Measurements from ENCODE around the gene ABL2.
"Not testable (repeated sequence)": the region's sequence is repeated elsewhere in the genome, so short reads cannot be mapped to it uniquely, and the experiment has no call there.

Gene ABL2

DNA sequence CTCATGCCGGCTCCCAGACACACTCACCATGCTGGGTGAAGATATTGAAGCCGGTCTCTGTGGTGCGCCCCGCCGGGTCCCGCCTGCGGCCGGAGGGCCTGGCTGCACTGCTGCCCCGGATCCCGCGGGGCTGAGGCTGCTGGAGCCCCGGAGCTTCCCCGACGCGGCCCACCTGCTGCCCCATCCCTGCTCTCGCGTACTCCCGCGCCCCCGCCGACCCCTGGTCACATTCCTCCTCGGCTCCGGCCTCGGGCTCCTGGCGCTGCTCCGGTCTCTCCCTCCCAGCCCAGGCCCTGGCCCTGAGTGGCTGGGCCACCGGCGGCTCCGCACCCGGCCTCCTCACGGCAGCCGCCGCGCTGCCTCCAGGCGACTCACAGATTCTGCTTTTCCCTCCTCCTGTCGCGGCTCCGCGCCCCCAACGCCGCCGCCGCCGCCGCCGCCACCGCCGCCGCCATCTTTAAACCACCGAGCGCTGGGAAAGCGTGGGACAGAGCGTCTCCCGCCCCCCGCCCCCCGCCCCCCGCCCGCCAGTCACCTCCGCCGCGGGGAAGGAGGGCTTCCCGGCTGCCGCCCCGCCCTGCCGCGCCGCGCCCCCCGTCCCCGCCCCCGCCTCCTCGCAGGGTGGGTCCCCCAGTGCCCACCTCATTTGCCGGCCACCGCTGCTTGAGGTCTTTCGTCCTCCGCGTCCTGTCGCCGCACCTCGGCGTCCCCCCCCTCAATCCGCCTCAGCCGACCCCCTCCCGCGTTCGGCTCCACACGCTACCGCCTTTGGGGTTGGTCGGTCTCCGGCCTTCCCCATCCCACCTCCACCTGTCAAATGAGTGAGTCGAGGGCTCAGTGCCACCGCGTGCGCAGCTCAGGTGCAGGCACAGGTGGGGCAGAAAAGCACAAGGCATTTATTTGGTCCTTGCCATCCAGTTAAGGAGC, at the start of gene ABL2:
Gene ABL2 (minus strand): TSS at position 464 of the 927 bp plus-strand sequence. CDS start 280 bp downstream, at position 184.
- DNase-seq (ENCODE audit: low spot score) = peak; percentile 81

DNA sequence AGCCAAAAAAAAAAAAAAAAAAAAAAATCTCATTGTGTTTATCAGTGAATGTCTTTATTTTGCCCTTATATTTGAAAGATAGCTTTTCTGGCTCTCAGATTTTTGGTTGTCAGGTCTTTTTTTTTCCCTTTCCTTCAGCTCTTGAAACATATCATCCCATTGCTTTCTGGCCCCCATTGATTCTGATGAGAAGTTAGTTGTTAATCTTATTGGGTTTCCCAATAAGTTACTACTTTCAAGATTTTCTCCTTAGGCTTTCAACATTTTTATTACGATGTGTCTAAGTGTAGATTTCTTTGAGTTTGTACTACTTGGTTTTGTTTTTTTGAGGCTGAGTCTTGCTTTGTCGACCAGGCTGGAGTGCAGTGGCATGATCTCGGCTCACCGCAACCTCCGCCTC, 49.4 kb upstream of the ABL2 start:
- DNase-seq (ENCODE audit: low spot score) = no peak

DNA sequence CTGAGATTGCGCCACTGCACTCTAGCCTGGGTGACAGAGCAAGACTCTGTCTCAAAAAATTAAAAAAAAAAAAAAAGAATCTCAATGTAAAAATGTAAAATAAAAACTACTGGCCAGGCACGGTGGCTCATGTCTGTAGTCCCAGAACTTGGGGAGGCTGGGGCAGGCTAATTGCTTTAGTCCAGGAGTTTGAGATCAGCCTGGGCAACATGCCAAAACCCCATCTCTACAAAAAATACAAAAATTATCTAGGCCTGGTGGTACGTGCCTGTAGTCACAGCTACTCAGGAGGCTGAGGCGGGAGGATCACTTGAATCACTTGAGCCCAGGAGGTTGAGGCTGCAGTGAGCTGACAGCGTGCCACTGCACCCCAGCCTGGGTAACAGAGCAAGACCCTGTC, 44.9 kb upstream of the ABL2 start:
- not testable (repeated sequence) for DNase-seq (ENCODE audit: low spot score)

DNA sequence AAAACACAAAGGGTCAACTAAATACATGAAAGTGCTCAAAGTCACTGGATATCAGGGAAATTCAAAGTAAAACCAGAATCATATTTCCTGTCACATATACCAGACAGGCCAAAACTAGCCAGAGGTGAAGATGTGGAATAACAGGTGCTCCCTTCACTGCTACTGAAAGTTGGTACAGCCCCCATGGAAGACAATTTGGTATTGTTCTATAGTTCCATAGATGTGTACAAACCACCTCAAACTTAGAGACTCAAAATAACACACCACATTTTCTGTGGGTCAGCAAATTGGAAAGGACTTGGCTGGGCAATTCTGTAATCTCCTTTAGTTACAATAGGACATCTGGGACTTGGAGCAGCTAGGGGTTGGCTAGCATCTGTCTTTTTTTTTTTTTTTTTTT, 39.6 kb upstream of the ABL2 start:
- no peak for DNase-seq (ENCODE audit: low spot score)

DNA sequence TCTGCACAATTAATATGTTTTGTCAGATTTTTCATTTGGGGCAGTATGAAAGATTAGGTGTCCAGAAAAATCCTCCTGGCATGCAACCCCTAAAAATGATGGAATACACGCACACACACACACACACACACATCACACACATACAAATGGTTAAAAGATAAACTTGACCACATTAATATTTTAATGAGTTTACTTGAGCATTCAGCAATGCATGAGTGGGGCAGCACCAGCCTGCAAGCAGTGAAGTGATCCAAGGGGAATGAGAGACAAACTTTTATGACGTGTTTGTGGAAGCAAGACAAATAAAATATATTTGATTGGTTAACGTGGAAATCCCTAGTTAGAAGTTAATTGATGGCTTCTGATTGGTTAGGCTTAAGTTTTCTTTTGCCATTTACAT, 35.0 kb upstream of the ABL2 start:
- no peak for DNase-seq (ENCODE audit: low spot score)

DNA sequence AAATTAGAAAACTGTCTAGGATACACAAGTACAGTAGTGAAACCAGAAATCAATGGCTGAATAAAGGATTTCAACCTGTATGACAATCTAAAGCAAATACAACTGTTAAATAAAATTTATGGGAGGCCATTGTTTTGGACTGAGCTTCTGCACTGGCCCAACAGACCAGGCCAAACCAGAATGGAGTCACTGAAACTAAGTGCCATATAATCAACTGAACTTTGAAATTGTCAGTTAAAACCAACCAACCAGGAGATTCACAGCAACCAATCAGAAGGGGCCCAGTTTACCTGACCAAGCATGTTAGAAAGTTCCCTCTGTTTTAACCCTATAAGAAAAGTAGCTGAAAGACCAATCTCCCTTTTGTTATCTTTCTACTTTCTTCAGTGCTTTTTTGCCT, 33.6 kb upstream of the ABL2 start:
- DNase-seq (ENCODE audit: low spot score) = no peak

DNA sequence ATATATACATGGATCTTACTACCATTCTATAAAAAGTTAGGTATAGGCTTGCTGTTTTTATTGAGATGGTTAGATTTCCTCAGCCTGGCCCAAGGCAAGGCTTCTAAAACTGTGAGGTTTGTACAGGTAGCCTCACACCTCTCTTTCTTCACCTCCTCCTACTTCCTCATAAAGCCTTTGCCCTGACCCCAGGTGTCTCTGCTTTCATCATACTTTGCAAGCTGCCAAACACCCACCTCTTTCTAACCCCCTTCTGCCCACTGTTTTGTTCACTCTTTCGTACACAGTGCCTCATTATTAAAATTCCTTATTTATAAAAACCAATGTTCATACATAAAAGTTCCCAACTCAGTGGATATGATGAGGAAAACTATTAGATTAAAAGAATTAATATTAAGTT, 32.7 kb upstream of the ABL2 start:
- no peak for DNase-seq (ENCODE audit: low spot score)

DNA sequence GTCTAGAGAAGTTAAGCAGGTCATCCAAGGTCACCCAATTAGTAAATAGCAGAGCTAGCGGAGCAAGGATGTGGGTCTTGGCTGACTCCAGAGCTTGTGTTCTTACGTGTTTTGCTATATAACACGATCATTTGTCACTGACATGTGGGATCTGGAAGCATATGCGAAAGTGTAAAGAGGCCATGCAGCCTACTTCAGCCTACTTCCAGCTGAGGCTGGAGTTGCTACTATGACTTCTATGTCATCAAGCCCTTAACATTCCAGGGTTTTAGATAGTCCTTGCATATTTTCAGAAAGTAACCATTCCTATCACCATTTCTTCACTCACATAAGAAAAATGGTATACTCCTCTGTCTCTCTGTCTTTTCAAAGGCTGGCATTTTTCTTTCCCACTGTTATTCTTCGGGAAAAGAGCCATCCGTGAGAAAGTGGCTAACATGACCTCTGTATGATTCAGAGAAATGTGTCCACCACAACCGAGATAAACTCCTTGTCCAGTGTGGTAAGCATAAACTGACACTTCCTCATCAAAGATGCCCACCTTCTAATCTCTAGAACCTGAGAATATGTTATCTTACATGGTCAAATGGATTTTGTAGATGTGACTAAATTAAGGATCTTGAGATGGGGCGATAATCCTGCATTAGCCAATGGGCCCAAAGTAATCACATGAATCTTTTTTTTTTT, 24.0 kb upstream of the ABL2 start:
- DNase-seq (ENCODE audit: low spot score) = no peak

DNA sequence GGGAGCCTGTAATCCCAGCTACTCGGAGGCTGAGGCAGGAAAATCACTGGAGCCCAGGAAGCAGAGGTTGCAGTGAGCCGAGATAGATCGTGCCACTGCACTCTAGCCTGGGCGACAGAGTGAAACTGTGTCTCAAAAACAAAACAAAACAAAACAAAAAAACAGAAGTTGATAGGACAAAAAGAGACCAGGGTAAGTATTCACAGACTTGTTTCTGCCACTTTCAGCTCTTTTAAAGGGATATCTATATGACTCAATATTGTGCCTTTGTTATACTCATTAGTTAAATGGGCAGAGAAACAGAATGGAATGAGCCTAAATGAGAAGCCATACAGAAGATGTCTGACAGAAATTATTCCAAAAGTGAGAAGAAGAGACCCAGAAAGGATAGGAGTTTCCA, 23.1 kb upstream of the ABL2 start:
- DNase-seq (ENCODE audit: low spot score) = no peak

DNA sequence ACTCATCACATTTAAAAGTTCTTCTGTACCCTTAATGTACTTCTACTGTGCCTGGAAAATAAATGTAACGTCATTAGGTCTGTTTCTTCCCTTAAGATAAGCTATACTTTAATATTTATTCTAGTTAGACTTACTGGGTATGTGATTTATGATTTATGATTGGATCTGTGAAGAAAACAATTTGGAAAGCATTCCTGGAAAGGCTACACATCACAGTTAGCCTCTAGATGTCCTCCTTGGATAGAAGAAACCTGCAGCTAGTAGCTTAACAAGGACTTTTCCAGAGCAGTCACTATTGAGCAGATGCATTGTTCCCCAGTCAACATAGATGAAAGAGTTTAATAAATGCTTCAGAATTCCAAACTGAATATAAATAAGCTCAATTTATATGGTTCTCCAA, 22.2 kb upstream of the ABL2 start:
- peak; percentile 34 for DNase-seq (ENCODE audit: low spot score)

DNA sequence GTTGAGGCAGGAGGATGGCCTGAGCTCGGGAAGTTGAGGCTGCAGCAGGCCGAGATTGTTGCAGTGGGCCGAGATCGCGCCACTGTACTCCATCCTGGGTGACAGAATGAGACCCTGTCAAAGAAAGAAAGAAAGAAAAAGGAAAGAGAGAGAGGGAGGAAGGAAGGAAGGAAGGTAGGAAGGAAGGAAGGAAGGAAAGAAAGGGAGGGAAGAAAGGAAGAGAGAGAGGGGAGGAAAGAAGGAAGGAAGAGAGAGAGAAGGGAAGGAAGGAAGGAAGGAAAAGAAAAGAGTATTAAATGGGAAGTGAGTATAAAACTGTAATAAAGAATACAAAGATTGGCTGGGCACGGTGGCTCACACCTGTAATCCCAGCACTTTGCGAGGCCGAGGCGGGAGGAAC, 18.4 kb upstream of the ABL2 start:
- DNase-seq (ENCODE audit: low spot score) = no peak

DNA sequence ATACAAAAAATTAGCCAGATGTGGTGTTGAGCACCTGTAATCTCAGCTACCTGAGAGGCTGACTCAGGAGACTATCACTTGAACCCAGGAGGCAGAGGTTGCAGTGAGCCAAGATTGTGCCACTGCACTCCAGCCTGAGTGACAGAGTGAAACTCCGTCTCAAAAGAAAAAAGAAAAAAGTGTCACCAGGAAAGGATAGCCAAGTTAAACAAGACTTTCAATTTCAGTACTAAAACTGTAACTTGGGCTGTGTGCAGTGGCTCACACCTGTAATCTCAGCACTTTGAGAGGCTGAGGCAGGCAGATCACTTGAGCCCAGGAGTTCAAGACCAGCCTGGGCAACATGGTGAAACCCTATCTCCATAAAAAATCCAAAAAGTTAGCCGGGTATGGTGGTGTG, 15.9 kb upstream of the ABL2 start:
- not testable (repeated sequence) for DNase-seq (ENCODE audit: low spot score)

DNA sequence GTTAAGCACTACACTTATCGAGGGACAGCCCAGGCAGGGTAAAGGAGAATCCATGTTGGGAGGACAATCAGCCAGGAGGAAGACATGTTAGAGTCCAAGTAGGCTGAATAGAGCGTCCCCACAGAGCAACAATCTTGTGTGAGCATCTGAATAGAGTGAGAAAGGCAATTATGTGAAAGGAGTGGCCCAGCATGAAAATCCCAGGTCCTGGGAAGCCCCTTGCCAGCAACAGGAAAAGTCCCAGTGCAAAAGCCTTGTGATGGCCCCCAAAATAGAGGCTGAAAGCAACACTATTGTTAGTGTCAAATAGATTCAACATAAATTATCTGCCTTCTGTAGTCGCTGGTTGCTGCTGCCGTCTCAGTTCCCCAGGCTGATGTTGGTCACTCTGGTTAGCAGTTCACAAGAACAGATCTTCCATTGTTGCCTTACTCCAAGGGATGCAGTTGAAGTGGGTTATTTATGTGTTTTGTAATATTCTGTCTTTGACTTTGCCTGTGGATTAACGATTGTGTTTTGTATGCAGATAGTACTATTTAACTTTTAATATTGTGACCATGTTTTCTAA, 12.1 kb upstream of the ABL2 start:
- no peak for DNase-seq (ENCODE audit: low spot score)

DNA sequence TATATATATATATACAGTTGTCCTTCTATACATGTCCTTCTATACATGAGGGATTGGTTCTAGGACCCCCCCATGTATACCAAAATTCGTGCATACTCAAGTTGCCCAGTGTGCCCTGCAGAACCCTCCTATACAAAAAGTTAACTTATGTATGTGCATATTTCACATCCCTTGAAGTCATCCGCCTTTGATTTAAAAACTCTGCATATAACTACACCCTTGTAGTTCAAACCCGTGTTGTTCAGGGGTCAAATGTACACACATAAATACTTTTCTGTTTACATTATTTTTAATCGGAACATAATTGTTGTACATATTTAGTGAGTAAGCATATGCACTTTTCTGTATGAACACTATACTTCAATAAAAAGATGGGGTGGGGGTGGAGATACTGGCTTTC, 7.7 kb upstream of the ABL2 start:
- DNase-seq (ENCODE audit: low spot score) = no peak

DNA sequence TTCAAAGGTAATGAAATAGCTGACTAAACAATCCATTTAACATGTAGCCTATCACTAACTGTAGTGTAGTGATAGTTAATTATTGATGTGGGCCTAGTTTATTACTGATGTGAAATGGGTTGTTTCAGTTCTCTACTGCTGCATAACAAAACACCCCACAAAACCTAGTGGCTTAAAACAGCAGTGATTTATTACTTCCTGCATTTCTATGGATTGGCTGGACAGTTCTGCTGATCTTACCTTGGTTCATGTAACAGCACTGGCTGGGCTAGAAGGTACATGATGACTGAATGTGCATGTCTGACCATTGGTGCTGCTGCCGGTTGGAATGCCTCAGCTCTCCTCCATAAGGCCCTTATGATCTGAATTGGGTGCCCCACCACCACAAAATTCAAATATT, 5.4 kb upstream of the ABL2 start:
- no peak for DNase-seq (ENCODE audit: low spot score)

DNA sequence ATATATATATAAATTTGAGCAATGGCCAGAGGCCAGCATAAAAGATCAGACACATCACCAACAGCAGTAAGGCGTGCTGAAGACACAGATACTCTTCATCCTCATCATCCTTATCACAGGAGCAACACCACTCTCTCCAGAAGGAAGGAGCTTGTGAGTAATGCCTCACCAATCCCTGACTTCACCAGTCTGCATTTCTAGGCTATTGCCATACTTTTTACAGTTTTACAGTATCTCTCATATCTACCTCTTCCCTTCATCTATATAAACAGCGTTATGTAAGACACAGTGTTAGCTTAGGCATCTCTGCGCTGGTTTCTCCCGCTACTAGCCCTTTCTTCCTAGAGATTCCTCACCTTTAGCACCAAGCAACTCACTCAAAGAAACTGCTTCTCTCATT, 2.4 kb upstream of the ABL2 start:
- peak; percentile 47 for DNase-seq (ENCODE audit: low spot score)

DNA sequence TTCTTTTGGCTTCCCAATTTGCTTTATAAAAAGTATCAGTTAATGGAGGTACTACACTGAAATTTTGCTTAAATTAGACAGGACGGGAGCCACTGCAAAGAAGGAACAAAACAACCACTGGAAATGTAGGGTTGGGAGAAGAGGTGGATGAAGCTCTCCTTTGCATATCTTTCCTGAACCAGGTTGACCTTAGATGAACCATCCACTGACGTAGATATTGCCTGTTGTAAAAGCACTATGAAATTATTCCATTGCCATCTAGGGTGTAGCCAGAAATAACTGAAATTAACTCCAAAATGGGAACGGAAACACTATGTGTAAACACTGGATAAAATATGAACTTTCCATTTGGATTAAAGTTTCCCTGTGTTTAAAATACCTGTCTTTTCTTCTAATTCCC, 1.2 kb upstream of the ABL2 start:
- no peak for DNase-seq (ENCODE audit: low spot score)

DNA sequence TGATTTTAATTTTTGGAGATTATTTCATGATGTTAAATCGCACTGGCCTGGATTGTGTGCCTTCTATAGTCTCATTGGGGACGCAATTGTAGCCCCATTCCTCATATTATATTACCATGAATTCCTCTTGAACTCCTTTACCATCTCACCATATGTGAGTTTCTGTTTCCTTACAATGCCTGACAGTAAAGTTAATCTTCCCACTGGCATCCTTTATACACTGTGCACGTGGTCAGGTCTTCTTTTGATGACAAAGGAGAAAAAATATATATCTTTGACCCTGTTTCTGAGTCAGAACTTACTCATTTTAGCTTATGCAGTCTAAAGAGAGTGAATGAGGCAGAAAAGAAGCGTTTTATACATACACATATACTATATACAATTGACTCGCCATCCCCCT, 774 bp upstream of the ABL2 start:
- DNase-seq (ENCODE audit: low spot score) = peak; percentile 49

DNA sequence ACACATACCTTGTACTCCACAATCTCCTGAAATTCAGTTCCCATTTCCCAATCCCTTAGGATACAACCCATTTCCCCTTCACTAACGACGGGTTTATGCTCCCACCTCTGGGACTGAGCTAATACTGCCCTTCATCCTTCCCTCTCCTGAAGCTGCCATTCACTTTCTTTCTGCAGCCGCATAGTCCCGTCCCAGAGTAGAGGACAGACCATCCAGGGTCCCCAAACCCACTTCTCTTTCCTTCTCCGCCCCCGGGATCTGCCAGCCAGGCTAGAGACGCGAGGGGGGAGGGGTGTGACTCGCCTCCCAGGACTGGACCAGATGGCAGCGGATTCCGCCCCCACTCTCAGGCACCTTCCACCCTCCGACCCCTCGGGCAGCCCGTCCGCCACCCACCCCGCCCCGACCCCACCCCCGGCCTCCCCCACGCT, 679 bp downstream of the ABL2 start:
- DNase-seq (ENCODE audit: low spot score) = peak; percentile 56

DNA sequence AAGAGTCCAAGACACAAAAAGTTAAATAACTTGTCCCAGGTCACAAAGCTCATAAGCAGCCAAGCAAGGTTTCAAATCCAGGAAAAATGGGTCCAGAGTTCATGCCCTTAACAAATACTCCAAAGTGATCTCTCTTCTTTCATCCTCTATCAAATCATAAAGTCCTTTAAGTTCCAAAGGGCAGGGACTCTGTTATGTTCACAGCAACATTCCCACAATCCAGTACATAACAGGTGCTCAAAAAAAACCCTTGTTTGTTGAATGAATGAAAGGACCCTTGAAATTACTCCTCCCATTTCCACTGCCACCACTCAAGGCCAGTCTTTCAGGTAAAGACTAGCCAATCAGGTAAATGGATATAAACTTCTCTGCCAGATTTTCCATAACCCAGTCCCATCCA, 2.7 kb downstream of the ABL2 start:
- DNase-seq (ENCODE audit: low spot score) = no peak

DNA sequence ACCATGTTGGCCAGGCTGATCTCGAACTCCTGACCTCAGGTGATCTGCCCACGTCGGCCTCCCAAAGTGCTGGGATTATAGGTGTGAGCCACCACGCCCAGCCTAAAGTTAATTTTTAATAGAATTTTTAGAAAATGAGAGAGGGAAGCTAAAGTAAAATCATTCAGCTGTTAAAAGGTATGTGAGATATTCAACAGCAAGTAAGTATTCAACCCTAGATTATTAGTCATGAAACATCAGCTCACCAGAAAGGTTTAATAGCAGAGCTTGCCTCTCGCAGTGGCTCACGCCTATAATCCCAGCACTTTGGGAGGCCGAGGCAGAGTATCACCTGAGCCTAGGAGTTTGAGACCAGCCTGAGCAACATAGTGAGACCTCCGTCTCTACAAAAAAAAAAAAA, 5.0 kb downstream of the ABL2 start:
- DNase-seq (ENCODE audit: low spot score) = not testable (repeated sequence)

DNA sequence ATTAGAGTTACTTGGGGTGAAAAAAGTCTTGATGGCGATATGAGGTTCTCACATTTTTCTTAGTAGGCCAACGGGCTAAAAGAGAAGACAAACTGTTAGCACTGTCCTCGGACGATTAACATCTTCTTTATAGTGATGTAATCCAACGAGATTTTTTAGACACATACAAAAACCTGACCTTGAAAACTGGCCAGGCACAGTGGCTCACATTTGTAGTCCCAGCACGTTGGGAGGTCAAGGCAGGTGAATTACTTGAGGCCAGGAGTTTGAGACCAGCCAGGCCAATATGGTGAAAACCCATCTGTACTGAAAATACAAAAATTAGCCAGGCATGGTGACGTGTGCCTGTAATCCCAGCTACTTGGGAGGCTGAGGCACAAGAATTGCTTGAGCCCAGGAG, 8.4 kb downstream of the ABL2 start:
- not testable (repeated sequence) for DNase-seq (ENCODE audit: low spot score)

DNA sequence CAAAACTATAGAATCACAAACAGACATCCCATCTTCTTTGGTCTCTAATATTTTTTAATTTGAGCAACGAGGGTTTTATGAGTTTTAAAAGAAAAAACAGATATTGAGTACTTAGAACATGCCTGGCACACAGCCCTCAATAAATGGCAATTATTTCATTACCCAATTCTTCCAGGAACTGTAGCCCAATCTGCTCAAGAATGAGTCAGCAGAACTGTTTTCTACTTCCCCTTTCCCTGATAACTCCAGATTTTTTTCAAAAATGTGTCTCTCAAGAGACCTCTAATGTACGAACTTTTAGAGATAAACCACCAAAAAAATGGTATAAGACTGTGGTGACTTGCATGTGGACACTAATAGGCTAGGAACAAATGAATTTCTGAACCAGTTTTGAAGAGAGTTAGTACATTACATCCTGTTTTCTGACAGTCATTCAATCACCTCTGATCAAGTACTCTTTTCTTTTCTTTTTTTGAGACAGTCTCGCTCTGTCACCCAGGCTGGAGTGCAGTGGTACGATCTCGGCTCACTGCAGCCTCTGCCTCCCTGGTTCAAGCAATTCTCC, 11.5 kb downstream of the ABL2 start:
- DNase-seq (ENCODE audit: low spot score) = peak; percentile 23

All from AG08396 (cell line).